Progenitor cell of endocrine pancreas (in vitro differentiated cells): ENCODE measurements around the gene HOXC9. TPM values are rescaled to one million over a fixed set of nuclear protein-coding genes. Genes with fewer than 3 reads are reported as not detected.

ENCODE experiments used
- DNase-seq: peaks from one replicate; pipeline ENCODE4 v3.0.0; 2021; ENCODE audit warnings: low spot score; ENCODE audit not compliant: unreplicated experiment
- H3K27ac Mint-ChIP-seq: 2 replicates; pipeline ENCODE4 v1.8.0; 2021; ENCODE audit warnings: mild to moderate bottlenecking, moderate library complexity, mixed read lengths
- H3K27me3 Mint-ChIP-seq: 2 replicates; pipeline ENCODE4 v1.8.0; 2021; ENCODE audit warnings: mixed read lengths
- H3K36me3 Mint-ChIP-seq: 2 replicates; pipeline ENCODE4 v1.8.0; 2022; ENCODE audit warnings: mixed read lengths; ENCODE audit not compliant: insufficient read depth
- H3K4me1 Mint-ChIP-seq: 2 replicates; pipeline ENCODE4 v1.8.0; 2021; ENCODE audit warnings: low read depth, mixed read lengths
- H3K4me3 Mint-ChIP-seq: 2 replicates; pipeline ENCODE4 v1.8.0; 2021; ENCODE audit warnings: low read depth, mild to moderate bottlenecking, moderate library complexity, mixed read lengths
- H3K9me3 Mint-ChIP-seq: 2 replicates; pipeline ENCODE4 v1.8.0; 2021; ENCODE audit warnings: low read depth, mixed read lengths
- CTCF ChIP-seq: fragments of 200-600 bp; sonication (generic); IDR thresholded peaks from one replicate; pipeline ENCODE4 v1.5.0; 2021; ENCODE audit warnings: antibody characterized with exemption, mild to moderate bottlenecking; ENCODE audit not compliant: unreplicated experiment
- total RNA-seq: library from RNA; stranded (reverse); gene quantifications from 2 replicates; pipeline ENCODE4 v1.2.1, GENCODE V29; 2021

Gene HOXC9
- total RNA-seq, 1 donor from 2014 or later, result not detected

DNA sequence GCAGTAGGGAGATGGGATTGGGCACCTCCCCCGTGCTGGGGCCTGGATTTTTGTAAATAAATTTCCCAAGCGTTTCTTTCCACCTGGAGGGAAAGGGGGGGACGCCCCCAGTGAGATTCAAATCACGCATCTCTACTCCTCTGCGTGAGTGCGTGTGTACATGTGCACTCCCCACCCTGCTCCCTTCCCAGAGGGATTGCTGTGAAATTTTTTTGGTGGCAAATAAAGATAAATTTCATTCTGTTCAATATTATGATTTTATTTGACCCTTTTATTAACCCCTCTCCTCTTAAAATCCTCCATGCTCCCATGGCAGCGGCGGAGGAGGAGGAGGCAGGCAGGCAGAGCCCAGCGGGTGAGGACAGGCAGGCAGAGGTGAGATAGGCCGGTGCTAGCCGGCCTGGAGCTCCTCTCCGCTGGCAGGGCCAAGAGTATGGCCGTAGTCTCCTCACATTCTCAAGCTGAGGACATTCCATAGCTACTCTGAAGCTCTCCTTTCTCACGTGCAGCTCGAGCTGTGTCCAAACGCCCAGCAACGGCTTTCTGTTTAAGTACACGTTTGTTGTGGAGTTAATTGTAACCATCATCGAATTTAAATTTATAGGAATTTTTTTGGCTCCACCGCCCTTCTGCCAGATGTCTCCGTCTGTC lies 23.7 kb upstream of the HOXC9 start:
- Mint-ChIP-seq H3K36me3 (no peaks in the 10 kb centered on the region), H3K9me3 (no peaks in the 10 kb centered on the region), H3K4me3 (no peak overlapping the region), H3K27me3 (peaks cover 93% of the 10 kb centered on the region), H3K27ac (no peak overlapping the region), H3K4me1 (no peaks in the 10 kb centered on the region)
- TF ChIP-seq CTCF, result no peak
- DNase-seq, result no peak

GRCh38 chr12:53976823-53977595 lies 23.0 kb upstream of the HOXC9 start:
- TF ChIP-seq CTCF, result no peak
- no peak for DNase-seq
- H3K4me3 Mint-ChIP-seq, result no peak overlapping the region
- no peak overlapping the region for H3K27ac Mint-ChIP-seq
- H3K36me3 Mint-ChIP-seq, result no peaks in the 10 kb centered on the region
- no peaks in the 10 kb centered on the region for H3K9me3 Mint-ChIP-seq
- no peaks in the 10 kb centered on the region for H3K4me1 Mint-ChIP-seq
- H3K27me3 Mint-ChIP-seq, result peaks cover 93% of the 10 kb centered on the region

GRCh38 chr12:53977596-53978445 lies 22.1 kb upstream of the HOXC9 start:
- H3K4me1 Mint-ChIP-seq, result no peaks in the 10 kb centered on the region
- TF ChIP-seq CTCF, result no peak
- H3K36me3 Mint-ChIP-seq, result no peaks in the 10 kb centered on the region
- DNase-seq, result no peak
- H3K27me3 Mint-ChIP-seq, result peaks cover 93% of the 10 kb centered on the region
- H3K4me3 Mint-ChIP-seq, result no peak overlapping the region
- no peak overlapping the region for H3K27ac Mint-ChIP-seq
- no peaks in the 10 kb centered on the region for H3K9me3 Mint-ChIP-seq

- Mint-ChIP-seq H3K9me3 (no peaks in the 10 kb centered on the region), H3K27ac (no peak overlapping the region), H3K36me3 (no peaks in the 10 kb centered on the region), H3K4me1 (no peaks in the 10 kb centered on the region), H3K27me3 (peaks cover 95% of the 10 kb centered on the region), H3K4me3 (no peak overlapping the region)
- no peak for TF ChIP-seq CTCF
- no peak for DNase-seq
These were observed 21.2 kb upstream of the HOXC9 start for GRCh38 chr12:53978477-53979356.
